AG04450 (cell line): Measurements from ENCODE around the gene CUL2. TPM values are rescaled to one million over a fixed set of nuclear protein-coding genes. Genes with fewer than 3 reads are reported as not detected.

ENCODE experiments used
- CTCF ChIA-PET: fragments of 300-600, 350-600 bp; formaldehyde crosslinking; extraction: SDS; loops from one replicate; lab custom pipeline; 2022; ENCODE audit warnings: antibody characterized with exemption, inconsistent platforms; lab: Charles Lee
- POLR2A ChIA-PET: fragments of 350-600 bp; formaldehyde crosslinking; extraction: SDS; loops from one replicate; lab custom pipeline; 2021; ENCODE audit warnings: antibody characterized with exemption, inconsistent platforms; lab: Yijun Ruan, JAX
- DNase-seq: peaks from one replicate; pipeline ENCODE4 v3.0.0-alpha.2; 2011; ENCODE audit warnings: low read depth, low spot score
- H3K27ac ChIP-seq: one replicate; pipeline ENCODE4 v1.5.1; 2012; ENCODE audit warnings: low read depth, low read length, control low read depth
- H3K27me3 ChIP-seq: one replicate; pipeline ENCODE4 v1.6.0; 2012; ENCODE audit warnings: low read length; ENCODE audit not compliant: control insufficient read depth, insufficient read depth
- H3K4me3 ChIP-seq: 2 replicates; pipeline ENCODE4 v1.5.1; 2011; ENCODE audit warnings: mild to moderate bottlenecking, low read depth, low read length, control low read depth
- H3K9me3 ChIP-seq: 2 replicates; pipeline ENCODE4 v1.5.1; 2012; ENCODE audit warnings: low read length; ENCODE audit not compliant: control insufficient read depth, insufficient read depth
- CTCF ChIP-seq: IDR thresholded peaks from 2 replicates; pipeline ENCODE4 v1.5.1; 2011; ENCODE audit warnings: low read depth, low read length, control low read depth, inconsistent platforms
- polyA plus RNA-seq: library from polyadenylated mRNA; depleted of rRNA; stranded (reverse); fragments of >200 nt; gene quantifications from 2 replicates; pipeline ENCODE4 v1.2.3, GENCODE V29; 2011

The CUL2 gene
- polyA plus RNA-seq, 1 experiment = 37.9 TPM

DNA sequence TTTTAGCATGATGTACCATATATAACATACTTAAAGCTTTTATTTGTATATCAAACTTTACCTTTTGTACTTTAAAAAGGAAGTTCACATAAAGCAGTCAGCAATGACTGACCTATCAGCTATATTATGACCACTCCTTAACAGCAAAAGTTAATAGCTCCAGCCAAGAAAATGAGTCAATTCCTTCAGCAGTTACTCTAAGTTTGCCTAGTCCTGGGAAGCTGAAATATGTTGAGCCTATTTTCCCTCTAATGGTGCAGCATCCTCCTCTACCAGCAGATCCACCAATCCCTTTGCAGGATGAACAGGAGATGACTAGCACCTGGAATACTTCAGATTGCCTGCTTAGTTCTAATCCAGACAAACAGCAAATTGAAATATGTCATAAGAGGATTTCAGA, 64.2 kb downstream of the CUL2 start:
- H3K27me3 ChIP-seq = no peaks in the 10 kb centered on the region
- H3K4me3 ChIP-seq = no peak overlapping the region
- no peaks in the 10 kb centered on the region for H3K9me3 ChIP-seq
- H3K27ac ChIP-seq = no peak overlapping the region
- TF ChIP-seq CTCF = no peak
- POLR2A ChIA-PET = no interaction called here
- DNase-seq = no peak
- CTCF ChIA-PET = interaction anchor here (0.7 to 4.5 kb wide), 13 partner anchors 7 to 537 kb away, joined by 3 to 40 read pairs (median 10); no protein-coding TSS in a partner anchor

DNA sequence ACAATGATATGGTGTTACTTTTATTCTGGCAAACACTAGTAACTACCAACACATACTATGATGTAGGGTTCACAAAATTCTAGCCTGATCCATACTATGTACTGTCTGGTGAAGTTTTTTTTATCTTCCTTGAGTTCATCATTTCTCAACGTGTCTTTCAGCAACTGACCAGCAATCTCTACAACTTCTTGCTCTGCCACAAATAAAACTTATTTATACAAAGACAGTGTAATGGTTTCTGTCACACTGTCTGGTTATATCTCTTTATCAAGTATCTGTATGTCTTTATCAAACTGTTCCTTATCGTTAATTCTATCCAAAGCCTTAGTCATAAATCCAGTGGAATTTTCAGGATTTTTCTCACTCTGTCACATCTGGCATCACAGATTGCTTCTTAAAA, 69.7 kb downstream of the CUL2 start:
- CTCF ChIA-PET = interaction anchor here (1.2 kb wide), 1 partner anchor 354 kb away, joined by 3 read pairs; no protein-coding TSS in a partner anchor
- no peak for DNase-seq
- no peak overlapping the region for H3K4me3 ChIP-seq
- no peaks in the 10 kb centered on the region for H3K27me3 ChIP-seq
- TF ChIP-seq CTCF = no peak
- POLR2A ChIA-PET = no interaction called here
- H3K9me3 ChIP-seq = no peaks in the 10 kb centered on the region
- no peak overlapping the region for H3K27ac ChIP-seq

DNA sequence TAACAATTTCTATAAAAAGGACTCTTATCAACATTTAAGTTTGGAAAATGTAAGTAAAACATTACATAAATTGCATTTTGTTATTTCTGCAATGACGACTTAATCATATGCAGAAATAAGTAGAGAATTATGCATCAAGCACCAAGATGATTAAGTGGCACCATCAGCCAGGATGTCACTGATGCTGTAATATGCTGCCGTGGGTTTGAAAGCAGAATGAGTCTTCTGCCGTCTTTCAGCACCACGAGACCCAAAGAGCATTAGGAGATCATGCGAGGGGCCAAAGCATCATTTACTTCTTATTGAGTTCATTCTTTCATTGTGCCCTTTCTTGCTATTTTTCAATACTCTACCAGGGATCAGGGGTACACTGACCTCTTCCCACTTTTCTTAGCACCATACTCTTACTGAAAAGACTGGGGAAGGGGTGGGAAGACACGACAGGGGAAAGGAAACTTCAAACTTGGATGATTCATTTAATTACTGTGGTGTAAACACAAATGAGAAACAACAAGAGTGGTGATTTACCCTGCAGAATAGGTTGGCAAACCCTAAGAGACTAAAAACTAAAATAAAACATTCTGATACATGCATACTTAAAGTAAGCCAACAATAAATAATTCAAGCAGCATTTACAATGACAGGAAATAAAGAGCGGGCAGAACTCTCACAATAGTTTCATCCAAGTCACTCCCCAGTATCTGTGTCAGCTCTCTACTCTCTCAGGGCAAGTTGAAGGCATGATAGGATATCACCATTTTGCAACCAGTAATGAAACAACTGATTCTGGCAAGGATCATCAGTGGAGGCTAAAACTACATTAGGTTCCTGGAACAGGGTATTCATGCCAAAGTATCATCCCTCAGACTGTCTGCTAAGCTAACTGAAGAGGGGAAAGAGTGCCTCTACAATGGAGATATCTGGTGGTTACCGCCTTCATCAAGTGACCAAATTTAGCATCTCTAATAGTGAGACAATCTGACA, 70.8 kb downstream of the CUL2 start:
- Histone ChIP-seq H3K4me3 (no peak overlapping the region), H3K27me3 (no peaks in the 10 kb centered on the region), H3K9me3 (no peaks in the 10 kb centered on the region), H3K27ac (no peak overlapping the region)
- TF ChIP-seq CTCF = no peak
- POLR2A ChIA-PET = no interaction called here
- DNase-seq = no peak
- CTCF ChIA-PET = interaction anchor here (1.1 kb wide), 1 partner anchor 7 kb away, joined by 4 read pairs; no protein-coding TSS in a partner anchor

- Histone ChIP-seq H3K27me3 (no peaks in the 10 kb centered on the region), H3K4me3 (no peak overlapping the region), H3K9me3 (no peaks in the 10 kb centered on the region), H3K27ac (no peak overlapping the region)
- POLR2A ChIA-PET = interaction anchor here (0.6 to 0.7 kb wide), 2 partner anchors 16 to 1343 kb away, joined by 3 read pairs; no protein-coding TSS in a partner anchor
- no peak for DNase-seq
- CTCF ChIA-PET = interaction anchor here (0.7 to 1.0 kb wide), 3 partner anchors 11 to 179 kb away, joined by 3 to 4 read pairs (median 3); no protein-coding TSS in a partner anchor
- no peak for TF ChIP-seq CTCF
Measured at GRCh38 chr10:35017608-35018007, 72.5 kb downstream of the CUL2 start.
